HFF-Myc (cell line): ENCODE measurements around the gene ARHGEF10L.

ENCODE experiments used
- DNase-seq: peaks from one replicate; pipeline ENCODE4 v3.0.0-alpha.2; 2011; ENCODE audit warnings: low read depth; ENCODE audit errors: extremely low read depth
- H3K4me3 ChIP-seq: replicated peaks from 2 replicates; pipeline ENCODE4 v1.5.1; 2011; ENCODE audit warnings: low read depth, mild to moderate bottlenecking, control low read depth, low read length
- TF ChIP-seq, protein P1 (sequence below): IDR thresholded peaks from 2 replicates; pipeline ENCODE4 v1.5.1; 2012; ENCODE audit warnings: mild to moderate bottlenecking, low read depth, low read length, control low read depth; ENCODE audit errors: missing control alignments

ARHGEF10L gene

DNA sequence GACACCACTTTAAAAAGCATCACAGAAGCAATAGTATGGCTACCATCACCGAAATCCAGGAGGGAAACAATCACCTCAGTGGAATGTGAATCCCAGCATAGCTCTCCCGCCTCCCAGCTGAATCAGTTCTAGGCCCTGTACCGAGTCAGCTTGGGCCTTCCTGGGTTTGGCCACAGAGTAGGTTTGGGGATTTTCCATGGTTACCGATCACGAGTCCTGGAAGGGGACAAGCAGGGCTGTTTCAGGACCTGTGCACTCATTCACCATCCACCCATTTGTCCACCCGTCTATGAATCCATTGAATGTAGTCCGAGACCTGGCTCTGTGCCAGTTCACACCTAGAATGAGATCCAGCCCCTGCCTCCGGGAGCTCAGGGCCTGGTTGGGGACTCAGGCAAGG is 94.2 kb downstream of the ARHGEF10L start:
- TF ChIP-seq, protein P1, sequence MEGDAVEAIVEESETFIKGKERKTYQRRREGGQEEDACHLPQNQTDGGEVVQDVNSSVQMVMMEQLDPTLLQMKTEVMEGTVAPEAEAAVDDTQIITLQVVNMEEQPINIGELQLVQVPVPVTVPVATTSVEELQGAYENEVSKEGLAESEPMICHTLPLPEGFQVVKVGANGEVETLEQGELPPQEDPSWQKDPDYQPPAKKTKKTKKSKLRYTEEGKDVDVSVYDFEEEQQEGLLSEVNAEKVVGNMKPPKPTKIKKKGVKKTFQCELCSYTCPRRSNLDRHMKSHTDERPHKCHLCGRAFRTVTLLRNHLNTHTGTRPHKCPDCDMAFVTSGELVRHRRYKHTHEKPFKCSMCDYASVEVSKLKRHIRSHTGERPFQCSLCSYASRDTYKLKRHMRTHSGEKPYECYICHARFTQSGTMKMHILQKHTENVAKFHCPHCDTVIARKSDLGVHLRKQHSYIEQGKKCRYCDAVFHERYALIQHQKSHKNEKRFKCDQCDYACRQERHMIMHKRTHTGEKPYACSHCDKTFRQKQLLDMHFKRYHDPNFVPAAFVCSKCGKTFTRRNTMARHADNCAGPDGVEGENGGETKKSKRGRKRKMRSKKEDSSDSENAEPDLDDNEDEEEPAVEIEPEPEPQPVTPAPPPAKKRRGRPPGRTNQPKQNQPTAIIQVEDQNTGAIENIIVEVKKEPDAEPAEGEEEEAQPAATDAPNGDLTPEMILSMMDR = no peak
- no peak overlapping the region for H3K4me3 ChIP-seq
- no peak for DNase-seq

DNA sequence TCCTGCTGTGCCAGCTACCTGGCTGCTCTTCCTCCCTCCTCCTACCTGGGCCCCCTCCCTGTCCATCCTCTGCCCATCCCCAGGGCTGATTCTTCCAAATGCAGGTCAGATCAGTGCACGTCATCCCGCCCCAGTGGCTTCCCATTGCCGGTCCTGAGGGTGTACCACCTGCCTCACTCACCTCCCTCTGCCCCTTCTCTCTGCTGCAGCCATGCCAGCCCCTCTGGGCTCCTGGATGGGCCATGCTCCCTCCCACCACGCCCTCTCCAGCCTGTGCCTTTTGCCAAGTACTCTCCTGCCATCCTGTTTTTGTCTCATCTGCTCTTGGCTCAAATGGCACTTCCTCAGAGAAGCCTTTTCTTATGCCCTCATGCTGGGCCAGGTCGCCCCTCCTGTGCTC is 95.8 kb downstream of the ARHGEF10L start:
- H3K4me3 ChIP-seq = no peak overlapping the region
- DNase-seq = no peak
- TF ChIP-seq, protein P1 = no peak

DNA sequence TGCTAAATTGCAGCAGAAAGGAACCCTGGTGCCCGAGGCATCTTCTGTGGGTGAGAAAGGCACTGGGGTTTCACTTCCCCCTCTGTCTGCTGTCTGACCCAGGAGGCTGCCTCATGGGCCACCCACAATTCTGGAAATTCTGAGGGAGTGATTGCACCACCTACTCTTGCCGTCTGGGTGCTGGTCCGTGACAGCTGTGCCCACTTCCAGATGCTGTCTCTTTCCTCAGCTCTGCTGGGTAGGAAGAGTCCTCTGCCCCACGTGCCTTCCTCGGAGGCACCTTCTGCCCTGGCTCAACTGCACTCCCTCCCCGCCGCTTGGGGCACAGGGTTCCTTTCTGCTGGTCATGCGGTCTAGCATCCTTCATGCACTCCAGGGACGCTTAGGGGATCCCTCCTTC is 96.3 kb downstream of the ARHGEF10L start:
- DNase-seq = no peak
- TF ChIP-seq, protein P1 = no peak
- no peak overlapping the region for H3K4me3 ChIP-seq

DNA sequence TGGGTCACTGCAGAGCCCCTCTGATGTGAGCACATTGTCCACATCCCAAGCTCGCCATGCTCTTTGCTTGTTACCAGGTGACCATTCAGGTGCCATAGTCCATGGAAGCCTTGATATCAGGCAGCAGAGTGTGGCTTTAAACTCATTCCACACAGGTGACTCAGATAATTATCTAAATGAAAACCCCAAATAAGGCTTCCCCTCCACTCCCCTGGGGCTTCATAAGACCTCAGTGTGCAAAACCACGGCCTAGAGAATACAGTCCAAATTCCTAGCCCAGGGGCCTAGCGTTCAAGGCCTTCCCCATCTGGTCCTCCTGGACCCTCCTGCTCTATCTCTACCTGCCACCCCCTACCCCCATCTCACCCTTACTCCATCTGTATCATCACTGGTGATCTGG is 97.1 kb downstream of the ARHGEF10L start:
- DNase-seq = no peak
- TF ChIP-seq, protein P1 = no peak
- H3K4me3 ChIP-seq = no peak overlapping the region

DNA sequence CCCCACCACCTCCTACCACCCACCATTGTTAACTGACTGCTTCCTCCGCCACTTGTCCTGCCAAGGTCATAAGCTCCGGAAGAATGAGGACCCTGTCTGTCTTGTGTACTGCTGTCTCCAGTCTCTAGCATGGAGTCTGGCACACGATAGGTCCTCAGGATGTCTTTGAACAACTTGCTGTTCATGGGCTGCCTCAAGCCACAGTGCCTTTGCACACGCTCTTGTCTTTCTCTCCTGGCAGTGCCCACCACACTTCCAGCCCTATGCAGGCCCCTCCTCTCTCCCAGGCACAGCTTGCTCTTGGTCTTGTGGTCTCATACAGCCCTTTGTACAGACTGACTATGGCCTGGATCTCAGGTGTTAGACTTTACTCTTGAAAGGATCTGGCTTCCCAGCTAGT is 97.6 kb downstream of the ARHGEF10L start:
- DNase-seq = no peak
- TF ChIP-seq, protein P1 = no peak
- H3K4me3 ChIP-seq = no peak overlapping the region

DNA sequence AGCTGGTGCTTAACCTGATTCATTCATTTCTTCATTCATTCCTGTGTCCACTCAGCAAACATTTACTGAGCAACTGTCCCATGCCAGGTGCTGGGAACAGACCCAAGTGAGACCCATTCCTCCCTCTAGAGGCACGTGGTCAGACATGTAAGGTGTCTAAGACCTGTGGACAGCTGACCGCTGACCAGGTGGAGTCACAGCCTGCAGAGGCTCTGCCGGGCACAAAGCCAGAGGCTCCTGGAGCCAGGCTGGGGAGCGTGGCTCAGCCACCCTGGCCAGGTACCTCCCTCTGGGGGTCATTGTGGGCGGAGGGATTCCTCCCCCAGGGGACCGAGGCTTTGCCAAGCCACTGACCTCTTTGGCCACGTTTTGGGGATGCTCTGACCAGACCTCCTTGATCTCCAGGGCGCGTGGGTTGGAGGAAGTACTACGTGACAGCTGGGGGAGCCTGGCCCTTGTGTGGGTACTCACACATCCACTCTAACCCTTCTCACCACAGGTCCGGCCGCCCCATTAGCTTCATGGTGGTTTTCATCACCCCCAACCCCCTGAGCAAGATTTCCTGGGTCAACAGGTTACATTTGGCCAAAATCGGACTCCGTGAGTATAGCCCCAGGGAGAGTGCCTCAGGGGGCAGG is 100.3 kb downstream of the ARHGEF10L start:
- TF ChIP-seq, protein P1 = no peak
- no peak overlapping the region for H3K4me3 ChIP-seq
- no peak for DNase-seq

DNA sequence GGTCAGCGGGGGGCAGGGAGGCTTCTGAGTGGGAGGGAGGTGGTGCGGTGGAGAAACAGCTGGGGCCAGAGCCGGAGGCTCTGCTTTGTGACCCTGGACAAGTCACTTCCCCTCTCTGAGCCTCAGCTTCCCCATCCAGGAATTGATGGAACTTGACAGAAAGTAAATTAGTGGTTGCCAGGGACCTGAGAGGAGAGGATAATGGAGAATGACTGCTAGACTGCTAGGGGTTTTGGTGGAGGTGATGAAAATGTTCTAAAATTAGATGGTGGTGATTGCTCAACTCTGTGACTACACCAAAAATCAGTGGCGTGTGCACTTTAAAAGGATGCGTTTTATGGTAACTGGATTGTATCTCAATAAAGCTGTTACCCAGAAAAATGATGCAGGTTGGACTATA is 100.9 kb downstream of the ARHGEF10L start:
- TF ChIP-seq, protein P1 = no peak
- no peak for DNase-seq
- H3K4me3 ChIP-seq = no peak overlapping the region
